DND-41 (cell line): ENCODE data around the gene PDGFRB.

Source experiments
- CTCF ChIP-seq: IDR thresholded peaks from 2 replicates; pipeline ENCODE4 v1.5.1; 2012; ENCODE audit warnings: borderline replicate concordance, low read length, moderate library complexity, mild to moderate bottlenecking; ENCODE audit not compliant: poor library complexity, severe bottlenecking; ENCODE audit errors: extremely low read depth
- EZH2 ChIP-seq: IDR thresholded peaks from 3 replicates; pipeline ENCODE4 v1.6.1; 2012; ENCODE audit warnings: borderline replicate concordance, low read depth, mild to moderate bottlenecking, moderate library complexity, low read length, inconsistent platforms; ENCODE audit not compliant: severe bottlenecking

- TF ChIP-seq CTCF (no peak), EZH2 (no peak)
Measured at GRCh38 chr5:150181766-150182545, 26.3 kb upstream of the PDGFRB start.
